GM21381 (cell line): ENCODE measurements around the gene SRPX2.
A peak's percentile ranks its signal among the peaks of the same experiment; 100 is the strongest.

Experiments
- ATAC-seq: cut with Tn5 transposase; IDR thresholded peaks from one replicate; pipeline ENCODE4 v1.9.1; 2021; ENCODE audit warnings: mild to moderate bottlenecking, moderate library complexity; ENCODE audit not compliant: unreplicated experiment

Gene SRPX2

DNA sequence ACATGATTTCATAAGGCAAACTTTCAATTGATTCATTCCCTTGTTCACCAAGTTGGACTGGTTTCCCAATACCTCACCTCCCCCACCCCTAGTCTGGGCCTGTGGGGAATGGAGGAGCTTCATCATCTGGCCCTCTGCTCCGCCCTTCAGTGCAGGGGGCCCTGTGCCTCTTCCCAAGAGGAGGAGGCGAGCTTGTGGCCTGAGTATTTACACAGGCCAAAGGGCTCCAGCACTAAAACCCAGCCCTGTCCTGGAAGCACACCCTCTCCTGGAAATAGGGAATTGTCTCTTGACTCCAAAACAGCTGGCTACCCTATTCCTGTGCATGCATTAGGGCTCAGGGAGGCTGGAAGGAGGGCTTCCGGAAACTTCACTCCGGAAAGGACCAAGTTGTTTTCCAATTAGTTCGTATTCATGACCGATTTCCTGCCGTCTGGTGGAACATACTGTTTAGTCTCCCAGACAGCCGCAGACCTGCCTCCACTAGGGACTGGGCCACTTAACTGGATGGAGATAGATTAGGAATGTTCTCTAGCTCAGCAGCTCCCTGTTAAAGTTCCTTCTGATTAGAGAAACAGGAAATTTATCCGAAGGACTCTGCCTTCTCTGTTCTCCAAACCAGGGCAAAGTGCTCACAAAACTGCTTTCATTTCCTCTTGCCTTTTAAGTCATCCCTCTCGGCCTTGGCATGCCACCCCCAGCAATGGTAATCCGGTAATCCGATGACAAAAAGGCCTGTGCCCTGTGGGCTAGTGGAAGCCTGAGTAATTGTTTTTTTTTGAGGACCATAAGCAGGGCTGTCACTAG, 5.8 kb downstream of the SRPX2 start:
- ATAC-seq: no peak

DNA sequence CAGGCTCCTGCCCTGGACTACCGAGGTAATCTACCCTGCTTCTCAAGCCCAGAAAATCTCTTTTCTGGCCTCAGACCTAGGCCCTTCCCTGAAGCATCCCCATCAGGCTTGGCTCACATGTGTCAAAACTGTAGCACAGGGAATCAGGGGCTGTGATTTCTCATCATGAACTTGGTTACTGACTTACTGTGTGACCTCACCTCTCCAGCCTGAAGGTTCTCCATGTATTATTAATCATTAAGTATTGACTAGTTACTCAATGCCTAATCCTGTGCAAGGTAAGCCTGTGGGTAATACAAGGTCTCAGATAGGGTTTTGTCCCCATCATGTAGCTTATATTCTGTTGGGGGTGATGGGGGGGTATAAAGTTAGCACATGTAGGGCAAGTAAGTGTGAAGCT, 6.8 kb downstream of the SRPX2 start:
- no peak for ATAC-seq

DNA sequence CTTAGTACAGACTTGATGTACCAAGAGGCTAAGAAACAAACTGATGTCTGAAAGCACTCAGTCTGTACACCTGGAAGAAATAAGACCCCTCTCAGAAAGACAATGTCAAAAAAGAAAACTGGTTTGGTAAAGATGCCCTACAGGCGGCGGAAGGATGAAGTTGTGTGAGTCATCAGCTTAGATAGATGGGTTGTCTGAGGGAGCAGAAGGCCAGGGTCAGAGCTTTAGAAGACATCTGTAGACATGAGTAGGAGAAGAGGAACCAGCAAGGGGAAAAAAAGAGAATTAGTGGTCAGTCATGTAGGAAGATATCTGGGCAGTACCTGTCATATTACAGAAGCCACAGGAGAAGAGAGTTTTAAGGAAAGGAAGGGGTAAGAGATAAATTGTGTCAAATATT, 8.3 kb downstream of the SRPX2 start:
- ATAC-seq: no peak

DNA sequence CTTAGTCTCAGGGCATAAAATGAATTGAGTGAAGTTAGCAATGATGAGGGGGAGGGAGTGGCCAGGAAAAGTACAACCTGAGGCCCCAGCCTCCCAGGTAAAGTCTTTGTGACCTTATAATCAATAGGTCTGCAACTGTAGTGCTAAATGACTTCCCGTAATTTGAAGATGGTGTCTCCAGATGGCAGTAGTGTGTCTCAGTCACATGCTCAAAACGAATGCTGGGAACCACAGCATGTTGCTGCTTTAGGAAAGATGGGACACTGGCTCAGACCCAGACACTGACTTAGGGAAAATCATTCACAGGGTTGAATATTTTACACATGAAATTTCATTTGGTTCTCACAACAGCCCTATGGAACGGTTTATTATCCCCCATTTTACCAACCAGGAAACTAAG, 10.3 kb downstream of the SRPX2 start:
- no peak for ATAC-seq

DNA sequence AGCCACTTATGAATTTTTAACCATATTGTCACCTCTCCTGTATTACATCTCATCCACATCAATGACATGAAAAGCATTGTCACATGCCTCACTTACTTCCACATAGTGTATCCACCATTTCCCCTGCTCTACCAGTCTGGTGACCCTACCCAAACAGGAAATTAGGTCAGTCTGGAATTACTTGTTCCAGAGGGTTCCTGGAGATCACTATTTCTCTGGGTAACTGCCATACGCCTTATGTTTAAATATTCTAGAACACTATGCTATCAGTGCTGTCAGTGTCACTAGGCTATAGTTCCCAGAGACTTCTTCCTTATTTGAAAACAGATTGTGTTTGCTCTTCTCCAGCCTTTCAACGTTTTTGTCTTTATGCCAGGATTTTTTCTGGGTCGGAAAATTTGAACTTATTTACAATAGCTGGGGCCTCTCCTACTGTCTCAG, 15.0 kb downstream of the SRPX2 start:
- no peak for ATAC-seq

DNA sequence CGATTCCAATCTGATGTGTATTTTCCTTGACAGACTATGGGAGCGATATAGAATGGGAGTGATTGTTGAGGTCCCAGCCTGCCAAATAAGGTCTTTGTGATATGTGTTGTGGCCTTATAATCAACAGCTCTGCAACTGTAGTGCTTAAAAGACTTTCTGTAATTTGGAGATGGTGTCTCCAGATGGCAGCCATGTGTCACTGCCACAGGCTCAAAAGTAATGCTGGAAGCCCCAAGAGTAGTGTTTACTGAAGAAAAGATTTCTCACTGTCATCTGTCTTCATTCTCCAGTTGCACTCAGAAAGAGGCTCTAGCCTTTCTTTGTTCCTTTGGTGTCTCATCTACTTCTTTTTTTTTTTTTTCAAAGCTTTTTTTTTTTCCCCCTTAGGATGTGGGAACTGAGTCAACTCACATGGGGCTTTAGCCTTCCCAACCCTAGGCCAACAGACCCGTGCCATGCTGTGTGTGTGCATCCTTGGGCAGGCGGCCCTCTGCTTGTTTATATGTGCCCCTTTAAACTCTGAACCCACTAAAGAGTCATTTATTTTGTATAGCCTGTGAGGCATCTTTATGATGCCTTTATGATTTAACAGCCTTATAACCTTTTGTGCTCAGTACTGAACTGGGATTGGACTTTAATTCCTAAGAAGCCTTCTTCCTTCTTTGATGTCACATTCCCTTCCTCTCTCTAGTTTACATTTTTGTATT, 15.6 kb downstream of the SRPX2 start:
- ATAC-seq: no peak

DNA sequence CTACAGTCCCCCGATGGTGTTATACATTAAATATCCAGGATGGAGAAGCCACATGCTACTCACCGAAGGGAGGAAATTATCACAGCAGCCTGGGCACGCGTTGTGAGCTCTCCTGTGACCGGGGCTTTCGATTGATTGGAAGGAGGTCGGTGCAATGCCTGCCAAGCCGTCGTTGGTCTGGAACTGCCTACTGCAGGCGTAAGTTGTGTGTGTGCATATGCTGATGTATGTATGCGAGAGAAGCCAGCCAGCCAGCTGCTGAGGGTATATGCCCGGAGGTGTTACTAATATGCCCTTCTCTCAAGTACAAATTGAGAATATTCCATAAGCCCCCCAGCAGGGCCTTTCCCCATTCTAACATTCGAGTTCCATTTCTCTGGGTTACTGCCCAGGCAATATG, 18.2 kb downstream of the SRPX2 start:
- ATAC-seq: no peak

DNA sequence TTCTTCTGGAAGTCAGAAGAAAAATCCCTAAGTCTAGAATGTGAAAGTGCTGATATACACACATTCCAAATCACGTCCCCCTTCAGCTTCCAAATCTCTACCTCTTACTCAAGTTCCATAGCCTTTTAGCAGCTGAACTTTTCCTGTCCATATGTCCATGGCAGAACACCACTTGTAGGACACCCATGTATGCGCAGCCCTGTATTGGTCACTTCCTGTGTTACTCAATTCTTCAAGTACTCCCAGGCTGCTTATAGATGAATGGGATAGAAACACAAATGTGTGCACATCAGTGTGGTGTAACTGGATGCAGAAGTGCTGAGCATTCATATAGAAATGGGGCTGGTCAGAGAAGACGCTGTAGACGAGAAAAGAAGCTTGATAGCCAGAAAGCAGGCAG, 18.8 kb downstream of the SRPX2 start:
- ATAC-seq: no peak

DNA sequence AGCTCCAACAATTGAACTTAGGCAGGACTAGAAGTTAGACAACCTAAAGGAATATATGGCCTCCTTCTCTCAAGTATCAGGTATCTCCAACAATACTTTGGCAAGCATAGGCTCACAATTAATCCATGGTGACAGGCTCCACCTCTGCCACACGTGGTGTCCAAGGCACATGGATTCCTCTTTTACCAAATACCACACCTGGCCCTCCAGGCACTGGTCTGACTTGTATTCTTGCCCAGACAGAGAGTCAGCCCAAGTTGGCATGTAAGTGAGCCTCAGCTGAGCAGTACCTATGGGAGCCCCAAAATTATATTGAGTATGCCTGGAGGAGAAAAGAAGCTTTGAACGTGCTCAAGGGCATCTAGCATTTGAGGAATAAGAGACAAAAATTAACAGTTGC, 19.6 kb downstream of the SRPX2 start:
- no peak for ATAC-seq

DNA sequence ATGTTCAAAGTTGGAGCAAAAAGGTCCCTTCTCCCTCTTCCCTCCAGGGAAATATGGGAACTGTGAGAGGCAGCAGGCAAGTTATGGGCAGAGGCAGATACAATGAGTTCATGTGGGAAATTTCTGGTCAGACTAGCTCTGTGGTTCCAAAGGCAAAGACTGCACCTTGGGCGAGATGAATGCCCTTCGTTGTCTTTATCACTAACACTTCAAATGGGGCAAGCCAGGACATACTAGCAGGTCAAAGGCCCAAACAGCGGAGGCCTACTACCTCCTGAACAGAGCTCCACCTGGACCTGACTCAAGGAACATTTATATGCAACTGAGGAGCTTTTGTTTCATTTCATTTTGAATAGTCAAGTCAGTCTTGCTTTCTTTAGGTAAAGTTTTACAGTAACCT, 29.0 kb downstream of the SRPX2 start:
- no peak for ATAC-seq

DNA sequence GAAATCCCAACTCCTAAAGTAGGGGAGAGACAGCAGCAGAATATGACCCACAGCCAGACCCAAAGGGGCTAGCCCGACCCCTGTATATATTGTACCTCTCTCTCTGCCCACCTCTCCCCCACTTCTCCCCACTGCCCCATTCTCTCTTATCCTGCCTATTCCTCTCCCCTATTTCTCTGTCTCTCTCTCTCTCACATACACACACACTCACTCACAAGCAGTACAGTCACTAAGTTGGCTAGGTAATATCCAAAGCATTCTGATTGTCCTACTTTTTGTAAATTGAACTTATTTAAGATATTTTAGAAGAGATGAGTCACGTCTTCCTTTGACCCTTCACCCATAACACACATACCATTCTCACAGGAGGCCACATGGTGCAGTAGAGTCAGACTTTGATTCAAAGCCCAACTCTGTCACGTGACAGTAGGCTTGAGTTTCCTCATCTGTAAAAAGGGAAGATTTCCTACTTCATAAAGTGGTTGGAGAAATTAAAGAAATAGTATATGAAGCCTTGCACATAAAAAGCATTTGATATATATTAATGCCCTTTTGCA, 29.5 kb downstream of the SRPX2 start:
- ATAC-seq: no peak

DNA sequence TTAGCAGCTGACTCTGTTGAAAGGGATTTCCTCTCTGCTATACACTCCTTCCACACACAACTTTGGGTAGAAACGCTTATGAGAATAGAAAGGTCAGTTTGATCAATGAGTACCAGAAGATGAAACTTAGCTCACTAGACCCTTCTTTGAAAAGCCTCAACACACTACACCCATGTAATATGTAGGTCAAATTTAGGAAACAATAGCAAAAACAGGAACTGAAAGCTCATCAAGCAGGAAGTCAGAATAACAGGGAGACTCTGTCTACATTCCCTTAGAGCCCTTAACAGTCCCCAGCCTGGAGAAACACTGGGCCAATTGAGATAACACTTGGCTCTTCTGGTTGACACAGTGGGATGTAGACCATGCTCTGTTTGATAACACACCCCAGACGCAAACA, 30.7 kb downstream of the SRPX2 start:
- ATAC-seq: peak; percentile 51

DNA sequence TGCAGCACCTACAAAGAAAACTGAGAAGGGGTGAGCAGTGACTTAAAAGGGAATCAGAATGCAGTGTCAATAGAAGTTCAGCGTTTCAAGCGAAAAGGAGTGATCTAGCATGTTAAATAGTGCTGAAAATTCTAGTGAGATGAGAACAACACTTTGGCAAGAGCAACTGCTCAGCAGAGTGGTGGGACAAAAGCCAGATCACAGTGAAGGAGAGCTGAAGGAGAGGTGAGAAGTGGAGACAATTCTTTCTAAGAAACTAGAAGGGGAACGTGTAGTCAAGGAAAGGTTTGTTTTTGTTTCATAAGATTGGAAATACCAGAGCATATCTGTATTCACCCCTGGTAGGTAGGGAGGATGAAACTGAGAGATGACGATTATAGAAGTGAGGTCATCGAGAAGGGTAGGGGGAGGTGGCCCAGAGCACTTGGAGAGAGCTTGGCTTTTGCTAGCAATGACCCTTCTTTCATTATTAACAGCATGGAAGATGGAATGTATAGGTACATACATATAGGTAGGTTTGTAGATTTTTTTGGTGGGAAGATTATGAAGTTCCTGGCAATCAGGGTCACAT, 33.7 kb downstream of the SRPX2 start:
- ATAC-seq: no peak

DNA sequence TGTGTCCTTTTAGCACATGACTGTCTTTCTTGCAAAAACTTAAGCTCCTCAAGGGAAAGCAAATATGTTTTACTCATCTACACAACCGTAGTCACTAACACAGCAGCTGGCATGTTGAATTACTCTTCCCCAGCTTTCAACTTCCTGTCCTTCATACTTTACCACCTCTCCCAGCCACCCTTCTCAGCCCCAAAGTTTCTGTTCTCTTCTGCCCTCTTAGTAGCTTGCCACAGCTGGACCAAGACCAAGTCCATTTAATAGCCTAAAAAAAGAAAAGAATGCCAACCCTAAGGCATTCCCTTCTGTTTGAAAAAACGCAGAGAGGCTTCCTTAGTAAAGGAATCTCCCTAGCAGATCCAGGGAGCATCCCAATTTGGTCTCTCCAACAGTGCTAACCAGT, 36.8 kb downstream of the SRPX2 start:
- no peak for ATAC-seq

DNA sequence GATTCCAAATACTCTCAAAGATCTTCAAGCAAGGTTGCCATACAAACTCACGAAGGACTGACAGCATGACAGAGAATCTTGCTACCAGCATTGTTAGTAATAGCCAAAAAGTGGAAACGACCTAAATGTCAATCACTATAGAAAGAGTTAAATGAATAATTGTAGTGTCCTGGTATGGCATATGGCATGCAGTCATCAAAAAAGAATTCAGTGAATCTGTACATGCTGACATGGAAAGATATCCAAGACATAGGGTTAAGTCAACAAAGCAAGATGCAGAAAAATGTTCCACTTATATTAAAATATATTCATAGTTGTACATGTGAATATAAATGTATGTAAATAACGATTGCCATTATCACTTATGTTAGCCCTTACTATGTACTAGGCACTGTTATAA, 37.6 kb downstream of the SRPX2 start:
- ATAC-seq: no peak

DNA sequence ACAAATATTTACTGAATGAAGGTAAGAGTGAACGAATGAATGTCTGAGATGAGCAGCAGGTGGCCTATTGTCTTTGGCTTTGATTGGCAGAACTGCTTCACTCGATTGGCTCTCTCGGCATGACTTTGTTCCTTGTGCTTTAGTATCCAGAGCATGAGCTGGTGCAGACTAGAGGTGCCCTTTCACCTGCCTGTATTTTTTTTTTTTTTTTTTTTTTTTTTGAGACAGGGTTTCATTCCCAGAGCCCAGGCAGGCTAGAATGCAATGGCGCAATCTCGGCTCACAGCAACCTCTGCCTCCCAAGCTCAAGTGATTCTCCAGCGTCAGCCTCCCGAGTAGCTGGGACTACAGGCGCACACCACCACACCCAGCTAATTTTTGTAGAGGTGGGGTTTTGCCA, 38.9 kb downstream of the SRPX2 start:
- ATAC-seq: no peak

DNA sequence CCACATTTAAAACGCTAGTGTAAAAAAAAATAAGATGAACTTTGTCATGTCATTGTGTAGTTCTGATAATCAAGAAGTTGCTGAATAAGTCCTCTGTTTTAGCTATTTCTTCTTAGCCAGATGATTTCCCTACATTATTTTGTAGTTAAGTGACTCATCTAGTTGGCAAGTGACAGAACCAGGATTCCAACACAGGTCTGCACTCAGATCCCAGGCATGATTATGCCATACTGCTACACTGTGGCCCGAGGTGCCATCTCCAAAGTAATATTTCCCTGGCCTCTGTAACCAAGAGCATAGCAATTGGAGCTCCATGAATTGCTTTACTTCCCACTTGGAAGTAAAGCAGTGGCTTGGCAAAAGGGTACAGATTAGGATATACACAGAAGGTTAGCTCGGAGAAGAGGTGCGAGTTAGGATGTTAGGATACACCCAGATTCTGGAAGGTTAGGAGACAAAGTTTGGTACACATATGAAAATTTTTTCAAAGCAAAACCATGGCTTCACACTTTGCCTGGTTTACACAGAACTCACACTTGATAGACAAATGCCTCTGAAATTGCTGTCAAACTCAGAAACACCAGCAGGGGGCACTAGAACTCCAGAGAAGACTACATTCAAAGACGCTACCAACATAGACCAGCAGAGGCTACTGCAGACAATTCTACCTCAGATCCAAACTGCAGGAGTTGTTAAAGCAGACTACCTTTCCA, 41.4 kb downstream of the SRPX2 start:
- ATAC-seq: peak; percentile 54

DNA sequence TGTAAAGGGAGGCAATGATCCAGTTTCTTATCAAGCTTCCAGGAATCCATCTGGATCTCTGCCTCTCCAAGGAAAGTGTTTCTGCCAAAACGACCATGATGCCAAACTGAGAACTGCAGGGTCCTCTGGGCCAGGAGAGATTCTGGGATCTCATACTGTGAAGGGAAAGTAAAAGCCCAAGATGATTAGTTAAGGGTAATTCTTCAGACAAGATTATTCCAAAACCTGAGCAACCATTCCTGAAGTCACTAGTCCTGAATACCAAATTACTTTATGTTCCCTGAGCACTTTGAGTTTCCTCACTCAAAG, 42.0 kb downstream of the SRPX2 start:
- ATAC-seq: no peak

DNA sequence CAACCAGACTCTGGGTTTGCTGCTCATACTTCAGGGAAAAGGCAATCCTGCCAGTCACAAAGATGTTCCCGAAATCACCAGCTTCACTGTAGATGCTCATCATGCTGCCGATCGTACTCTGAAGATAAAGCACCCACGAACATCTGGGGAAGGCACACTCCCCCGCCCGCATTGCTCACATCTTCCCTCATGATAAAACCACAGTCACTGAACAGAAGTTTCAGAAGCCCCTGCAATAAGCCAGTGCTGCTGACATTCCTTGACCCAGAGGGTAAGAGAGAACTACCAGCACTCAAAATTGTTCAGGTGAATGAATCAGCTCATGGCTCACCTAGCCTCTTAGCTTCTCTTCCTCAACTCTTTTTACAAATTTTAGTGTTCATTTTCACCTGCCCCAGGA, 43.1 kb downstream of the SRPX2 start:
- ATAC-seq: peak; percentile 44

DNA sequence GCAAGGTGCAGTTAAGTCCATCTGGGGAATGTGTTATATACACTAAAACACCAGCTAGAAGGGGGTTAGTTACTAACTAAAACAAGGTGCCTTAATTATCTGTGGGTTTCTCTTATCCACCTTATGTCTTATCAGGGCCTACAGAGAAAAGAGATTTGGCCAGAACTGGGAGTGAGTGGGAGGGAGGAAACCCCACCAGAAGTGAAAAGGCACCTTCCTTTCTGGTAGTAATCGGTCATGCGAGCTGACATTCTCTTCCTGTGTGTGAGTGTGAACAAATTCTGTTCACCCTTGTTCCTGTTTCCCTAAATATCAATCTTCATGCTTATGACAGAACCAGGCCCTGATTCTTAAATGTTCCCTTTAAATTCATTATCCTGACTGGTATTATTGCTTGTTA, 43.5 kb downstream of the SRPX2 start:
- ATAC-seq: peak; percentile 66

DNA sequence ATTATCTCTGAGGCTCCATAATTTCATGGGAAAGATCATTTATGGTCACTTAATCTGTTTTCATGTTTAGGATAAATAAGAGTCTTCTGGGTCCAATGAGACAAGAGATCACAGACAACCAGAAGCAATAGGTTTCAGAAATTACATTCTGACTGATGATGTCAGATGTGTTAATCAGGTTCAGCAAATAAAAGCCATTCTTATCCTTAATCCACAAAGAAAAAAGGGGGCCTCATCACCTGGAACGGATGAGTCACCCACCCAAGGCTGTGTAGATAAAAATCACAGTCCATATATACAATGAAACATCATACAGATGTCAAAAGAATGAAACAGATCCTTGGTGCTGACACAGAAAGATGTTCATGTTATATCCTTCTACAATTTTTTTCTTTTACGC, 51.3 kb downstream of the SRPX2 start:
- ATAC-seq: no peak
